HepG2 (cell line): Measurements from ENCODE around the gene FBXW5. TPM values are rescaled to one million over a fixed set of nuclear protein-coding genes. Genes with fewer than 3 reads are reported as not detected.
A peak's percentile ranks its signal among the peaks of the same experiment; 100 is the strongest.

Source experiments
- AKAP8 ChIP-seq: sonication (generic); formaldehyde crosslinking; IDR thresholded peaks from 2 replicates; pipeline ENCODE4 v1.5.1; 2020; ENCODE audit warnings: mild to moderate bottlenecking, missing genetic modification reagents
- ATF7 ChIP-seq, 2 experiments: fragments of 450-650 bp in 1 of 2; sonication (generic) in 1 of 2; formaldehyde crosslinking in 1 of 2; IDR thresholded peaks; 2 replicates each; pipeline versions ENCODE4 v1.4.0 to v1.6.1; 2016 to 2020; ENCODE audit warnings: antibody characterized with exemption in 1 of 2, mild to moderate bottlenecking in 1 of 2, missing genetic modification reagents in 1 of 2
- ELF1 ChIP-seq: sonication (generic); formaldehyde crosslinking; IDR thresholded peaks from 2 replicates; pipeline ENCODE4 v1.4.0; 2020; ENCODE audit warnings: missing genetic modification reagents
- GPN1 ChIP-seq: sonication (generic); formaldehyde crosslinking; IDR thresholded peaks from 2 replicates; pipeline ENCODE4 v1.5.1; 2020; ENCODE audit warnings: missing genetic modification reagents, borderline replicate concordance
- HIVEP1 ChIP-seq: sonication (generic); formaldehyde crosslinking; IDR thresholded peaks from 2 replicates; pipeline ENCODE4 v1.4.0; 2020; ENCODE audit warnings: mild to moderate bottlenecking, missing genetic modification reagents
- HNRNPLL ChIP-seq: fragments of 200-400 bp; formaldehyde crosslinking; IDR thresholded peaks from 2 replicates; pipeline ENCODE4 v1.6.1; 2017; ENCODE audit warnings: mild to moderate bottlenecking, low read depth, low read length; ENCODE audit not compliant: poor library complexity, severe bottlenecking
- PCBP1 ChIP-seq: fragments of 200-400 bp; formaldehyde crosslinking; IDR thresholded peaks from 2 replicates; pipeline ENCODE4 v1.6.1; 2017; ENCODE audit warnings: mild to moderate bottlenecking, low read depth, low read length, borderline replicate concordance
- TBX2 ChIP-seq: sonication (generic); formaldehyde crosslinking; IDR thresholded peaks from 2 replicates; pipeline ENCODE4 v1.5.0; 2020; ENCODE audit warnings: missing genetic modification reagents, mild to moderate bottlenecking, borderline replicate concordance
- XBP1 ChIP-seq: sonication (generic); formaldehyde crosslinking; IDR thresholded peaks from 2 replicates; pipeline ENCODE4 v1.5.0; 2020; ENCODE audit warnings: missing genetic modification reagents
- ZNF263 ChIP-seq: sonication (generic); formaldehyde crosslinking; IDR thresholded peaks from 2 replicates; pipeline ENCODE4 v1.4.0; 2020; ENCODE audit warnings: missing genetic modification reagents
- ZNF605 ChIP-seq: sonication (generic); formaldehyde crosslinking; IDR thresholded peaks from 2 replicates; pipeline ENCODE4 v1.8.0; 2022; ENCODE audit warnings: mild to moderate bottlenecking, missing genetic modification reagents
- polyA plus RNA-seq, 8 experiments: library from polyadenylated mRNA; depleted of rRNA in 3 of 8; stranded (reverse) in 7 of 8; unstranded in 1 of 8; fragments of >200 nt; fragmentation: Illumina TruSeq in 4 of 8; extraction: Trizol in 4 of 8; gene quantifications; 2 replicates each; pipeline versions ENCODE4 v1.2.1 to v1.2.3, GENCODE V29; 2011 to 2016; ENCODE audit warnings: low read depth in 4 of 8, missing spikeins in 1 of 8, mixed read lengths in 1 of 8; ENCODE audit not compliant: insufficient read depth in 1 of 8
- total RNA-seq, 5 experiments: library from RNA; depleted of rRNA; stranded (reverse); fragments of >200 nt; fragmentation: Illumina TruSeq; extraction: Trizol; gene quantifications; 2 replicates each; pipeline ENCODE4 v1.2.3, GENCODE V29; 2016; ENCODE audit warnings: low read depth in 1 of 5
- TF ChIP-seq, protein P1 (sequence below): sonication (generic); formaldehyde crosslinking; IDR thresholded peaks from 2 replicates; pipeline ENCODE4 v1.5.1; 2020; ENCODE audit warnings: mild to moderate bottlenecking, missing genetic modification reagents, moderate library complexity
- TF ChIP-seq, protein P2 (sequence below), 2 experiments: fragments of 450-650 bp in 1 of 2; sonication (generic) in 1 of 2; formaldehyde crosslinking; IDR thresholded peaks; 2 replicates each; pipeline versions ENCODE4 v1.5.0 to v1.8.0; 2020 to 2022; ENCODE audit warnings: mild to moderate bottlenecking in 1 of 2, missing genetic modification reagents in 1 of 2
- TF ChIP-seq, protein P3 (sequence below): sonication (generic); formaldehyde crosslinking; IDR thresholded peaks from 2 replicates; pipeline ENCODE4 v1.8.1; 2022; ENCODE audit warnings: mild to moderate bottlenecking, missing genetic modification reagents
- TF ChIP-seq, protein P4 (sequence below): sonication (generic); formaldehyde crosslinking; IDR thresholded peaks from 2 replicates; pipeline ENCODE4 v1.8.0; 2022; ENCODE audit warnings: missing genetic modification reagents, mild to moderate bottlenecking, borderline replicate concordance
- TF ChIP-seq, protein P5 (sequence below): sonication (generic); formaldehyde crosslinking; IDR thresholded peaks from 2 replicates; pipeline ENCODE4 v1.4.0; 2020; ENCODE audit warnings: mild to moderate bottlenecking, missing genetic modification reagents
- TF ChIP-seq, protein P6 (sequence below): sonication (generic); formaldehyde crosslinking; IDR thresholded peaks from 2 replicates; pipeline ENCODE4 v1.5.0; 2020; ENCODE audit warnings: mild to moderate bottlenecking, missing genetic modification reagents, moderate library complexity
- TF ChIP-seq, protein P7 (sequence below): sonication (generic); formaldehyde crosslinking; IDR thresholded peaks from 2 replicates; pipeline ENCODE4 v1.4.0; 2020; ENCODE audit warnings: missing genetic modification reagents, low read depth, mild to moderate bottlenecking, borderline replicate concordance

The FBXW5 gene
- total and polyA plus RNA-seq, 2 of the 13 experiments (the other 11 are each of a cell fraction or from before 2014, with no cell fraction given), result 52.0 to 60.4 TPM

DNA sequence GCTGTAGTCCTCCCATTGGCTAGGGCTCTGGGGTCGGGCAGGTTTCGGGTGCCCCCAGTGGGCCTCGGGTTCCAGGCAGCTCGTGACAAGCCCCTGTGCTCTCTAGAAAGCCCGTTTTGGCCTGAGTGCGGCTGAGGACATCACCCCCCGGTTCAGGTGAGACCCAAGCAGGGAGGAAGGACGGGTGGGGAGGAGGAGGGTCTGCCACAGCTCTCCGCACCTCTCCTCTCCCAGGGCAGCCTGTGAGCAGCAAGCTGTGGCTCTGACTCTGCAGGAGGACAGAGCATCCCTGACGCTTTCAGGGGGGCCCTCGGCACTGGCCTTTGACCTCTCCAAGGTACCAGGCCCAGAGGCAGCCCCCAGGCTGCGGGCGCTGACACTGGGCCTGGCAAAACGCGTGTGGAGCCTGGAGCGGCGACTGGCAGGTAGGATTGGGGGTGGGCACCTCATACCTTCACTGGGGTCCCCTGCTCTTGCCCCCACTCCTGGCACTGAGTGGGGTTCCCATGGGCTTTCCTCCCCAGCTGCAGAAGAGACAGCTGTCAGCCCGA, 48.4 kb upstream of the FBXW5 start (continued):
- TF ChIP-seq, protein P1, sequence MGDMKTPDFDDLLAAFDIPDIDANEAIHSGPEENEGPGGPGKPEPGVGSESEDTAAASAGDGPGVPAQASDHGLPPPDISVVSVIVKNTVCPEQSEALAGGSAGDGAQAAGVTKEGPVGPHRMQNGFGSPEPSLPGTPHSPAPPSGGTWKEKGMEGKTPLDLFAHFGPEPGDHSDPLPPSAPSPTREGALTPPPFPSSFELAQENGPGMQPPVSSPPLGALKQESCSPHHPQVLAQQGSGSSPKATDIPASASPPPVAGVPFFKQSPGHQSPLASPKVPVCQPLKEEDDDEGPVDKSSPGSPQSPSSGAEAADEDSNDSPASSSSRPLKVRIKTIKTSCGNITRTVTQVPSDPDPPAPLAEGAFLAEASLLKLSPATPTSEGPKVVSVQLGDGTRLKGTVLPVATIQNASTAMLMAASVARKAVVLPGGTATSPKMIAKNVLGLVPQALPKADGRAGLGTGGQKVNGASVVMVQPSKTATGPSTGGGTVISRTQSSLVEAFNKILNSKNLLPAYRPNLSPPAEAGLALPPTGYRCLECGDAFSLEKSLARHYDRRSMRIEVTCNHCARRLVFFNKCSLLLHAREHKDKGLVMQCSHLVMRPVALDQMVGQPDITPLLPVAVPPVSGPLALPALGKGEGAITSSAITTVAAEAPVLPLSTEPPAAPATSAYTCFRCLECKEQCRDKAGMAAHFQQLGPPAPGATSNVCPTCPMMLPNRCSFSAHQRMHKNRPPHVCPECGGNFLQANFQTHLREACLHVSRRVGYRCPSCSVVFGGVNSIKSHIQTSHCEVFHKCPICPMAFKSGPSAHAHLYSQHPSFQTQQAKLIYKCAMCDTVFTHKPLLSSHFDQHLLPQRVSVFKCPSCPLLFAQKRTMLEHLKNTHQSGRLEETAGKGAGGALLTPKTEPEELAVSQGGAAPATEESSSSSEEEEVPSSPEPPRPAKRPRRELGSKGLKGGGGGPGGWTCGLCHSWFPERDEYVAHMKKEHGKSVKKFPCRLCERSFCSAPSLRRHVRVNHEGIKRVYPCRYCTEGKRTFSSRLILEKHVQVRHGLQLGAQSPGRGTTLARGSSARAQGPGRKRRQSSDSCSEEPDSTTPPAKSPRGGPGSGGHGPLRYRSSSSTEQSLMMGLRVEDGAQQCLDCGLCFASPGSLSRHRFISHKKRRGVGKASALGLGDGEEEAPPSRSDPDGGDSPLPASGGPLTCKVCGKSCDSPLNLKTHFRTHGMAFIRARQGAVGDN (CRISPR knock-in tag), result peak; percentile 50; the same call in 1 of the 2 replicates
- TF ChIP-seq HNRNPLL, result peak; percentile 18
- TF ChIP-seq HIVEP1, result no peak
- no peak for TF ChIP-seq GPN1 (CRISPR knock-in tag)
- TF ChIP-seq, protein P2, sequence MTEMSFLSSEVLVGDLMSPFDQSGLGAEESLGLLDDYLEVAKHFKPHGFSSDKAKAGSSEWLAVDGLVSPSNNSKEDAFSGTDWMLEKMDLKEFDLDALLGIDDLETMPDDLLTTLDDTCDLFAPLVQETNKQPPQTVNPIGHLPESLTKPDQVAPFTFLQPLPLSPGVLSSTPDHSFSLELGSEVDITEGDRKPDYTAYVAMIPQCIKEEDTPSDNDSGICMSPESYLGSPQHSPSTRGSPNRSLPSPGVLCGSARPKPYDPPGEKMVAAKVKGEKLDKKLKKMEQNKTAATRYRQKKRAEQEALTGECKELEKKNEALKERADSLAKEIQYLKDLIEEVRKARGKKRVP (CRISPR knock-in tag; IDR thresholded peaks at IDR 0.05), result no peak
- TF ChIP-seq ELF1, result 0 out of 2 replicates have a peak, but pooled peaks have one; percentile 6
- TF ChIP-seq ATF7 (IDR thresholded peaks at IDR 0.05), result no peak
- TF ChIP-seq ATF7 (CRISPR knock-in tag; IDR thresholded peaks at IDR 0.05), result no peak
- TF ChIP-seq XBP1 (CRISPR knock-in tag), result no peak
- TF ChIP-seq, protein P3, sequence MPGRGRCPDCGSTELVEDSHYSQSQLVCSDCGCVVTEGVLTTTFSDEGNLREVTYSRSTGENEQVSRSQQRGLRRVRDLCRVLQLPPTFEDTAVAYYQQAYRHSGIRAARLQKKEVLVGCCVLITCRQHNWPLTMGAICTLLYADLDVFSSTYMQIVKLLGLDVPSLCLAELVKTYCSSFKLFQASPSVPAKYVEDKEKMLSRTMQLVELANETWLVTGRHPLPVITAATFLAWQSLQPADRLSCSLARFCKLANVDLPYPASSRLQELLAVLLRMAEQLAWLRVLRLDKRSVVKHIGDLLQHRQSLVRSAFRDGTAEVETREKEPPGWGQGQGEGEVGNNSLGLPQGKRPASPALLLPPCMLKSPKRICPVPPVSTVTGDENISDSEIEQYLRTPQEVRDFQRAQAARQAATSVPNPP, result no peak
- 0 out of 2 replicates have a peak, but pooled peaks have one; percentile 2 for TF ChIP-seq ZNF605 (CRISPR knock-in tag)
- TF ChIP-seq, protein P4, sequence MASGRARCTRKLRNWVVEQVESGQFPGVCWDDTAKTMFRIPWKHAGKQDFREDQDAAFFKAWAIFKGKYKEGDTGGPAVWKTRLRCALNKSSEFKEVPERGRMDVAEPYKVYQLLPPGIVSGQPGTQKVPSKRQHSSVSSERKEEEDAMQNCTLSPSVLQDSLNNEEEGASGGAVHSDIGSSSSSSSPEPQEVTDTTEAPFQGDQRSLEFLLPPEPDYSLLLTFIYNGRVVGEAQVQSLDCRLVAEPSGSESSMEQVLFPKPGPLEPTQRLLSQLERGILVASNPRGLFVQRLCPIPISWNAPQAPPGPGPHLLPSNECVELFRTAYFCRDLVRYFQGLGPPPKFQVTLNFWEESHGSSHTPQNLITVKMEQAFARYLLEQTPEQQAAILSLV (CRISPR knock-in tag), result 0 out of 2 replicates have a peak, but pooled peaks have one; percentile 78
- no peak for TF ChIP-seq TBX2 (CRISPR knock-in tag)
- 0 out of 2 replicates have a peak, but pooled peaks have one; percentile 10 for TF ChIP-seq AKAP8 (CRISPR knock-in tag)
- TF ChIP-seq, protein P5, sequence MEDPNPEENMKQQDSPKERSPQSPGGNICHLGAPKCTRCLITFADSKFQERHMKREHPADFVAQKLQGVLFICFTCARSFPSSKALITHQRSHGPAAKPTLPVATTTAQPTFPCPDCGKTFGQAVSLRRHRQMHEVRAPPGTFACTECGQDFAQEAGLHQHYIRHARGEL (CRISPR knock-in tag), result no peak
- TF ChIP-seq, protein P6, sequence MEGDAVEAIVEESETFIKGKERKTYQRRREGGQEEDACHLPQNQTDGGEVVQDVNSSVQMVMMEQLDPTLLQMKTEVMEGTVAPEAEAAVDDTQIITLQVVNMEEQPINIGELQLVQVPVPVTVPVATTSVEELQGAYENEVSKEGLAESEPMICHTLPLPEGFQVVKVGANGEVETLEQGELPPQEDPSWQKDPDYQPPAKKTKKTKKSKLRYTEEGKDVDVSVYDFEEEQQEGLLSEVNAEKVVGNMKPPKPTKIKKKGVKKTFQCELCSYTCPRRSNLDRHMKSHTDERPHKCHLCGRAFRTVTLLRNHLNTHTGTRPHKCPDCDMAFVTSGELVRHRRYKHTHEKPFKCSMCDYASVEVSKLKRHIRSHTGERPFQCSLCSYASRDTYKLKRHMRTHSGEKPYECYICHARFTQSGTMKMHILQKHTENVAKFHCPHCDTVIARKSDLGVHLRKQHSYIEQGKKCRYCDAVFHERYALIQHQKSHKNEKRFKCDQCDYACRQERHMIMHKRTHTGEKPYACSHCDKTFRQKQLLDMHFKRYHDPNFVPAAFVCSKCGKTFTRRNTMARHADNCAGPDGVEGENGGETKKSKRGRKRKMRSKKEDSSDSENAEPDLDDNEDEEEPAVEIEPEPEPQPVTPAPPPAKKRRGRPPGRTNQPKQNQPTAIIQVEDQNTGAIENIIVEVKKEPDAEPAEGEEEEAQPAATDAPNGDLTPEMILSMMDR (CRISPR knock-in tag), result no peak
- TF ChIP-seq, protein P7, sequence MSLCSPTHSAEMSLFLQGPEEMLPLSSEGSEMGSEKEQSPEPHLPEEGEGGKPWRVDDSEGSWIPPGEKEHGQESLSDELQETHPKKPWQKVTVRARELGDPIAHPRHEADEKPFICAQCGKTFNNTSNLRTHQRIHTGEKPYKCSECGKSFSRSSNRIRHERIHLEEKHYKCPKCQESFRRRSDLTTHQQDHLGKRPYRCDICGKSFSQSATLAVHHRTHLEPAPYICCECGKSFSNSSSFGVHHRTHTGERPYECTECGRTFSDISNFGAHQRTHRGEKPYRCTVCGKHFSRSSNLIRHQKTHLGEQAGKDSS (CRISPR knock-in tag), result 0 out of 2 replicates have a peak, but pooled peaks have one; percentile 14
- peak; percentile 93 for TF ChIP-seq ZNF263 (CRISPR knock-in tag)
- 0 out of 2 replicates have a peak, but pooled peaks have one; percentile 18 for TF ChIP-seq PCBP1
